ENCODE data around the gene ACTR10. TPM values are rescaled to one million over a fixed set of nuclear protein-coding genes. Genes with fewer than 3 reads are reported as not detected.
A peak's percentile ranks its signal among the peaks of the same experiment; 100 is the strongest.

The ACTR10 gene
- total RNA-seq, 1 experiment from 2014 or later: 42.3 TPM

DNA sequence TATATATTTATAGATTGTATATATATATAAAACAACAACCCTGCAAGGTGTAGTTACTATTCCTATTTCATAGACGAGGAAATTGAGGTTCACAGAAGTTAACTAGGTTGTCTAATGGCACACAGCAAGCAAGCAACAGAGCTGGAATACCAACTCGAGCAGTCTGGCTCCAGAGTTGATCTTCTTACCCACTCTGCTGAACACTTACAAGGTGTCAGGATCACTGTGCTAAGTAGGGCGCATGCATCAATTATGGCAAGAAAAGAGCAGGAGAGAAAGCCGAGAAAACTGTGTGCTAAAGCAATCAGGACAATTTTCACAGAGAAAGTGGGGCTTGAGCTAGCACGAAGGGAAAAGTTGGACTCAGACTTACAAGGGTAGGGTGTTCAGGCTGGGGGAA, 32.1 kb upstream of the ACTR10 start:
- DNase-seq: no peak
- H3K4me1 Mint-ChIP-seq (ENCODE audit: low read depth, unreplicated experiment): peaks cover 9% of the 10 kb centered on the region
- CTCF ChIA-PET: interaction anchor here (0.6 to 1.2 kb wide), 4 partner anchors 18 to 58 kb away, joined by 3 to 4 read pairs (median 3); no protein-coding TSS in a partner anchor
- BruUV-seq (replicated peaks): no TSS peak
- no peaks in the 10 kb centered on the region for H3K9me3 Mint-ChIP-seq (ENCODE audit: low read depth, unreplicated experiment)
- H3K27ac Mint-ChIP-seq (ENCODE audit: unreplicated experiment): no peak overlapping the region
- H3K4me3 Mint-ChIP-seq (ENCODE audit: low read depth, unreplicated experiment): no peak overlapping the region
- H3K27me3 Mint-ChIP-seq (ENCODE audit: unreplicated experiment): peaks cover 39% of the 10 kb centered on the region
- intact Hi-C loops (cut with micrococcal nuclease; ENCODE audit: unreplicated experiment): loop anchor here (2.0 kb wide), 1 partner anchor 15 kb away; the partner anchor contains the start of gene ARMH4
- H3K36me3 Mint-ChIP-seq (ENCODE audit: insufficient read depth, unreplicated experiment): peaks cover 6% of the 10 kb centered on the region
- TF ChIP-seq CTCF (IDR thresholded peaks at IDR 0.05; ENCODE audit: unreplicated experiment): no peak

DNA sequence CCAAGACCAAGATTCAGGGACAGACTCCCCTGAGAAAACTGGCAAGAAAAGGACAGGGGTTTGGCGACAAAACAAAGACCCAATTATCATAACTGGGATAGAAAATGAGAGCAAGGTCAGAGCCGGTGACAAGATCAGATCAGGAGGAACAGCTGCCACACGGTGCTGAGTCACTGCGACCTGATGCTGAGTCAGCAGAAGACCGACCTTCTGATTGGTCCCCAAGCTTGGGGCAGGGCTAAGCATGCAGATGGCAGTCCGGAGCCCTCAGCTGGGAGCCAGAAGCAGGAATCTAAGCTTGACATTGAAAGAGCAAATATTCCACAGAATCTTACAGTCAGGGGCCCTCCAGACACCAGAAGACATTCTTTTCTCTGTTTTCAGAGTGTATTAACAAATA, 28.9 kb upstream of the ACTR10 start:
- peak; percentile 77 for DNase-seq
- intact Hi-C loops (cut with micrococcal nuclease; ENCODE audit: unreplicated experiment): no loop called here
- BruUV-seq (replicated peaks): no TSS peak
- TF ChIP-seq CTCF (IDR thresholded peaks at IDR 0.05; ENCODE audit: unreplicated experiment): no peak
- H3K36me3 Mint-ChIP-seq (ENCODE audit: insufficient read depth, unreplicated experiment): peaks cover 6% of the 10 kb centered on the region
- H3K4me3 Mint-ChIP-seq (ENCODE audit: low read depth, unreplicated experiment): no peak overlapping the region
- no peak overlapping the region for H3K27ac Mint-ChIP-seq (ENCODE audit: unreplicated experiment)
- peaks cover 9% of the 10 kb centered on the region for H3K4me1 Mint-ChIP-seq (ENCODE audit: low read depth, unreplicated experiment)
- CTCF ChIA-PET: no interaction called here
- H3K9me3 Mint-ChIP-seq (ENCODE audit: low read depth, unreplicated experiment): no peaks in the 10 kb centered on the region
- peaks cover 29% of the 10 kb centered on the region for H3K27me3 Mint-ChIP-seq (ENCODE audit: unreplicated experiment)

DNA sequence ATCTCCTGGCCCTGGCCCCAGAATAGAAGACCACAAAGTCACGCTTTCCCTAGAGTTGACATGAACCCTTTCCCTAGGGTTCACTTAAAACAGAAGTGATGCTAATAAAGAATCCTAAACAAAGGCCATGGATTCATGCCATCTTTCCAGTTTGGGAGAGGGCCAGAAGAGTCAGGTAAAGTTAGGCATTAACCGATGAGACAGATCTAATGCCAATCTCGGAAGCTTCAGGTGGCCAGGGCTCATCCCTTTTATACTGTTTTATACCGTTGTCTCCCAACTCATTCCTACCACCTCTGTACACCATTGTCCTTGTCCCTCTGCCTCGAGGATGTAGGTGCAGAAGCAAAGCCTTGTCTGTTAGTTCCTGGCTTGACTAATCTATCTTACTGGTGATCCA, 22.8 kb upstream of the ACTR10 start:
- Mint-ChIP-seq H3K9me3 (ENCODE audit: low read depth, unreplicated experiment) (no peaks in the 10 kb centered on the region), H3K36me3 (ENCODE audit: insufficient read depth, unreplicated experiment) (no peaks in the 10 kb centered on the region), H3K27ac (ENCODE audit: unreplicated experiment) (no peak overlapping the region), H3K27me3 (ENCODE audit: unreplicated experiment) (no peaks in the 10 kb centered on the region), H3K4me3 (ENCODE audit: low read depth, unreplicated experiment) (no peak overlapping the region), H3K4me1 (ENCODE audit: low read depth, unreplicated experiment) (no peaks in the 10 kb centered on the region)
- intact Hi-C loops (cut with micrococcal nuclease; ENCODE audit: unreplicated experiment): no loop called here
- no TSS peak for BruUV-seq (replicated peaks)
- TF ChIP-seq CTCF (IDR thresholded peaks at IDR 0.05; ENCODE audit: unreplicated experiment): no peak
- no peak for DNase-seq
- CTCF ChIA-PET: no interaction called here

- CTCF ChIA-PET: interaction anchor here (0.6 kb wide), 1 partner anchor 21 kb away, joined by 3 read pairs; no protein-coding TSS in a partner anchor
Observed at GRCh38 chr14:58189176-58189575, 10.8 kb upstream of the ACTR10 start.

More at GRCh38 chr14:58189176-58189575, 10.8 kb upstream of the ACTR10 start:
- intact Hi-C loops (cut with micrococcal nuclease; ENCODE audit: unreplicated experiment): no loop called here
- Mint-ChIP-seq H3K36me3 (ENCODE audit: insufficient read depth, unreplicated experiment) (no peaks in the 10 kb centered on the region), H3K27me3 (ENCODE audit: unreplicated experiment) (peaks cover 44% of the 10 kb centered on the region), H3K9me3 (ENCODE audit: low read depth, unreplicated experiment) (no peaks in the 10 kb centered on the region), H3K27ac (ENCODE audit: unreplicated experiment) (no peak overlapping the region), H3K4me1 (ENCODE audit: low read depth, unreplicated experiment) (peaks cover 9% of the 10 kb centered on the region), H3K4me3 (ENCODE audit: low read depth, unreplicated experiment) (no peak overlapping the region)
- BruUV-seq (replicated peaks): no TSS peak
- no peak for DNase-seq
- TF ChIP-seq CTCF (IDR thresholded peaks at IDR 0.05; ENCODE audit: unreplicated experiment): no peak
